Ovary (tissue), 3 donors: Measurements from ENCODE around the gene SLC37A1.

Experiments used
- CTCF ChIP-seq, 3 donors: fragments of 450-650 bp in 2 of 3; fragments of 200-600 bp in 1 of 3; IDR thresholded peaks; one replicate each; pipeline versions ENCODE4 v1.5.1 to v1.8.0; 2016 to 2022; ENCODE audit warnings: antibody characterized with exemption in 3 of 3, mild to moderate bottlenecking in 1 of 3
- EP300 ChIP-seq: sonication (generic); formaldehyde crosslinking; IDR thresholded peaks from one replicate; pipeline ENCODE4 v1.6.1; 2017; ENCODE audit warnings: antibody characterized with exemption
- POLR2A ChIP-seq: fragments of 450-650 bp; IDR thresholded peaks from one replicate; pipeline ENCODE4 v1.6.1; 2017; ENCODE audit warnings: antibody characterized with exemption, mild to moderate bottlenecking, moderate library complexity
- donor health status: DM: no; HTN: no; CAD: no.

- no peak for TF ChIP-seq CTCF (IDR thresholded peaks at IDR 0.05)
- TF ChIP-seq POLR2A: no peak
- TF ChIP-seq EP300: no peak
Observed at GRCh38 chr21:42564561-42564971, 50.9 kb downstream of the SLC37A1 start.
